Body of pancreas (tissue), 4 donors: ENCODE measurements around the gene DND1. TPM values are rescaled to one million over a fixed set of nuclear protein-coding genes. Genes with fewer than 3 reads are reported as not detected.
"Not testable (repeated sequence)": the region's sequence is repeated elsewhere in the genome, so short reads cannot be mapped to it uniquely, and the experiment has no call there.

Experiments
- ATAC-seq: fragments of 150-250 bp; one replicate; pipeline ENCODE4 v1.9.1; 2016
- DNase-seq, 4 donors: peaks; one replicate each; pipeline ENCODE4 v3.0.0-alpha.2; 2019
- H3K27ac ChIP-seq, 4 donors: fragments of 200-600 bp; sonication (generic); 1 replicate in 3 of 4; 2 replicates in 1 of 4; pipeline versions ENCODE4 v1.5.1 to v1.6.1; 2016 to 2019; ENCODE audit warnings: mild to moderate bottlenecking in 1 of 4, mixed read lengths in 1 of 4, moderate library complexity in 1 of 4
- H3K27me3 ChIP-seq, 2 donors: fragments of 200-600 bp; sonication (generic); one replicate each; pipeline ENCODE4 v1.6.0; 2016; ENCODE audit warnings: mild to moderate bottlenecking in 1 of 2
- H3K36me3 ChIP-seq, 2 donors: fragments of 200-600 bp; sonication (generic); replicated peaks in 1 of 2; 2 replicates each; pipeline ENCODE4 v1.5.1; 2016; ENCODE audit warnings: low read depth in 2 of 2; ENCODE audit not compliant: insufficient read depth in 1 of 2
- H3K4me1 ChIP-seq: fragments of 200-600 bp; sonication (generic); one replicate; pipeline ENCODE4 v1.6.0; 2016
- H3K4me3 ChIP-seq, 2 donors: fragments of 200-600 bp; sonication (generic); 1 replicate in 1 of 2; 2 replicates in 1 of 2; pipeline ENCODE4 v1.5.1; 2016 to 2019
- H3K9me3 ChIP-seq, 3 donors: fragments of 200-600 bp; sonication (generic); 1 replicate in 2 of 3; 2 replicates in 1 of 3; pipeline ENCODE4 v1.5.1; 2016
- CTCF ChIP-seq, 7 experiments: fragments of 450-650 bp in 4 of 7; fragments of 200-600 bp in 3 of 7; sonication (generic) in 3 of 7; IDR thresholded peaks; one replicate each; pipeline ENCODE4 v1.5.1; 2016 to 2019; ENCODE audit warnings: antibody characterized with exemption in 7 of 7
- POLR2A ChIP-seq, 3 donors: fragments of 450-650 bp; IDR thresholded peaks; one replicate each; pipeline ENCODE4 v1.6.1; 2016; ENCODE audit warnings: antibody characterized with exemption in 3 of 3, mild to moderate bottlenecking in 2 of 3
- WGBS, 2 donors: methylation state at CpG; one replicate each; pipeline ENCODE4 v1.1.5; 2017; 5-methylcytosine and 5-hydroxymethylcytosine counted together
- intact Hi-C: fragments of 100-400 bp; cut with DNase I; formaldehyde crosslinking; loops from one replicate; pipeline ENCODE4 v1.15.1; 2023
- total RNA-seq, 2 donors: library from RNA; depleted of rRNA; stranded (reverse); fragments of >200 nt; gene quantifications; one replicate each; pipeline ENCODE4 v1.1.0, GENCODE V29; 2016

DND1 gene
- total RNA-seq, 2 donors from 2014 or later = 1.8 to 2.6 TPM

GRCh38 chr5:140647042-140647419 is 26.3 kb downstream of the DND1 start:
- intact Hi-C loops = loop anchor here (10.0 kb wide), 1 partner anchor 82 kb away; the partner anchor contains the start of genes APBB3 and SLC35A4
- TF ChIP-seq CTCF (IDR thresholded peaks at IDR 0.05) = no peak
- WGBS, 2 donors = 0 to 1% methylated on average over 16 to 27 of the region's 27 CpGs
- H3K27ac ChIP-seq = peak overlapping the region; percentile 47 to 85 (median 70)
- H3K4me1 ChIP-seq = peaks cover 19% of the 10 kb centered on the region
- H3K27me3 ChIP-seq = no peaks in the 10 kb centered on the region
- H3K9me3 ChIP-seq = no peaks in the 10 kb centered on the region
- ATAC-seq = peak; percentile 8
- no peak for DNase-seq
- H3K4me3 ChIP-seq = peak overlapping the region; percentile 43 to 44
- H3K36me3 ChIP-seq = peaks cover 6 to 18% of the 10 kb centered on the region in 2 donors

GRCh38 chr5:140642718-140643117 is 30.7 kb downstream of the DND1 start:
- H3K27ac ChIP-seq = no peak overlapping the region
- ATAC-seq = no peak
- H3K4me1 ChIP-seq = peaks cover 38% of the 10 kb centered on the region
- 59 to 67% methylated on average over 3 of the region's 3 CpGs for WGBS, 2 donors
- H3K36me3 ChIP-seq = peaks cover 0 to 7% of the 10 kb centered on the region in 2 donors
- intact Hi-C loops = loop anchor here (10.0 kb wide), 1 partner anchor 78 kb away; the partner anchor contains the start of genes APBB3 and SLC35A4
- no peaks in the 10 kb centered on the region for H3K9me3 ChIP-seq
- no peak overlapping the region for H3K4me3 ChIP-seq
- no peaks in the 10 kb centered on the region for H3K27me3 ChIP-seq
- TF ChIP-seq CTCF (IDR thresholded peaks at IDR 0.05) = no peak
- no peak for TF ChIP-seq POLR2A (IDR thresholded peaks at IDR 0.05)
- DNase-seq = no peak

DNA sequence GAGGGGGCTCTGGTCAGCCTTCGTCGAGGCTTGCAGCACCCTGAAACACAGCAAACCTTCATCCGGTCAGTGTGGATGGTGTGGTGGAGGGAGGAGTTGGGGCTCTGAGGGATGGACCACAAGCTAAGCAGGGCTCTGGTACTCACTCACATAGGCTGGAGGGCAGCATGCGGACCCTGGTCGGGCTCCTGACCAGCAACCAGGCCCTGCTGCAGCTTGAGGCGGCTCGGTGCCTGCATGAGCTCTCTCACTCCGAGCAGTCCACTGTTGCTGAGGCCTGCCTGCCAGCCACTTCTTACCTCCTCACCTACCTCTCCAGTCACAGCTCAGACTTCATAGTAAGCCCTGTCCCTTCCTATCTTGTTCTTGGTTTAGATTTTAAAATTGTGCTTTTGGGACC is 31.7 kb downstream of the DND1 start:
- no peak for ATAC-seq
- Histone ChIP-seq H3K4me3 (no peak overlapping the region), H3K27me3 (no peaks in the 10 kb centered on the region), H3K4me1 (peaks cover 37% of the 10 kb centered on the region), H3K27ac (no peak overlapping the region), H3K36me3 (peaks cover 0 to 7% of the 10 kb centered on the region in 2 donors), H3K9me3 (no peaks in the 10 kb centered on the region)
- intact Hi-C loops = loop anchor here (10.0 kb wide), 1 partner anchor 77 kb away; the partner anchor contains the start of genes APBB3 and SLC35A4
- DNase-seq = no peak
- 79 to 81% methylated on average over 8 of the region's 8 CpGs for WGBS, 2 donors
- TF ChIP-seq POLR2A (IDR thresholded peaks at IDR 0.05) (no peak), CTCF (IDR thresholded peaks at IDR 0.05) (no peak)

- WGBS, 2 donors = 0% methylated on average over 4 to 63 of the region's 63 CpGs
- Histone ChIP-seq H3K4me1 (peaks cover 27% of the 10 kb centered on the region), H3K9me3 (no peaks in the 10 kb centered on the region), H3K27ac (peak within 1 kb of the TSS; percentile 65 to 89 (median 82)), H3K36me3 (peaks cover 0 to 6% of the 10 kb centered on the region in 2 donors), H3K4me3 (peak within 1 kb of the TSS; percentile 60 to 71), H3K27me3 (no peaks in the 10 kb centered on the region)
- intact Hi-C loops = no loop called here
- ATAC-seq (peak; percentile 99), DNase-seq (peak; percentile 97 to 99 (median 98))
- TF ChIP-seq POLR2A (IDR thresholded peaks at IDR 0.05) (peak; percentile 42 to 77 (median 72)), CTCF (IDR thresholded peaks at IDR 0.05) (peak; percentile 55 to 82 (median 68))
These were observed 34.0 kb downstream of the DND1 start, which contains the start of gene TMCO6 for GRCh38 chr5:140639148-140639981. TSS of gene TMCO6 (plus strand) at chr5:140639451. CDS start at chr5:140639528, 77 bp downstream.

DNA sequence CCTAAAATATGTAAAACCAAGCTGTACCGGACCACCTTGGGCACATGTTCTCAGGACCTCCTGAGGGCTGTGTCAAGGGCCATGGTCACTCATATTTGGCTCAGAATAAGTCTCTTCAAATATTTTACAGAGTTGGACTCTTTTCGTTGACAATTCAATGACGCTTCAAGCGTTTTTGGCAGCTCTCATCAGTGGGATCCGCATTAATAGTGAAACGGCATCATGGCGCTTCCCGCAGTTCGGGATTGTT is 34.6 kb downstream of the DND1 start:
- ATAC-seq, H3K9me3 ChIP-seq, H3K36me3 ChIP-seq, H3K27me3 ChIP-seq, intact Hi-C loops, DNase-seq, H3K4me3 ChIP-seq: not testable (repeated sequence)
- WGBS, 2 donors = 6 to 13% methylated on average over 9 of the region's 9 CpGs
- Histone ChIP-seq H3K4me1 (peaks cover 27% of the 10 kb centered on the region), H3K27ac (peak overlapping the region; percentile 65 to 89 (median 82))
